ENCODE measurements around the gene SDR9C7.
"Not testable (repeated sequence)": the region's sequence is repeated elsewhere in the genome, so short reads cannot be mapped to it uniquely, and the experiment has no call there.

SDR9C7 gene

GRCh38 chr12:56909403-56909802, 24.8 kb downstream of the SDR9C7 start:
- not testable (repeated sequence) for DNase-seq

- DNase-seq = no peak
Observed at GRCh38 chr12:56908136-56908535, 26.1 kb downstream of the SDR9C7 start.

- DNase-seq = no peak
Observed at GRCh38 chr12:56905852-56906251, 28.4 kb downstream of the SDR9C7 start.

- DNase-seq = no peak
Observed at GRCh38 chr12:56903374-56903773, 30.8 kb downstream of the SDR9C7 start.

- not testable (repeated sequence) for DNase-seq
Observed at GRCh38 chr12:56901313-56901712, 32.9 kb downstream of the SDR9C7 start.

- no peak for DNase-seq
Observed at GRCh38 chr12:56900583-56900982, 33.6 kb downstream of the SDR9C7 start.

GRCh38 chr12:56898938-56899337, 35.3 kb downstream of the SDR9C7 start:
- no peak for DNase-seq

- no peak for DNase-seq
Observed at GRCh38 chr12:56897844-56898361, 36.3 kb downstream of the SDR9C7 start.

GRCh38 chr12:56896082-56896481, 38.1 kb downstream of the SDR9C7 start:
- no peak for DNase-seq

GRCh38 chr12:56894698-56895368, 39.4 kb downstream of the SDR9C7 start:
- DNase-seq = no peak

- not testable (repeated sequence) for DNase-seq
Observed at GRCh38 chr12:56891885-56892284, 42.3 kb downstream of the SDR9C7 start.

- no peak for DNase-seq
Observed at GRCh38 chr12:56886319-56886718, 47.9 kb downstream of the SDR9C7 start.

- DNase-seq = no peak
Observed at GRCh38 chr12:56885316-56885715, 48.9 kb downstream of the SDR9C7 start.

- DNase-seq = no peak
Observed at GRCh38 chr12:56884421-56884820, 49.8 kb downstream of the SDR9C7 start.

- DNase-seq = not testable (repeated sequence)
Observed at GRCh38 chr12:56882407-56882806, 51.8 kb downstream of the SDR9C7 start.

- no peak for DNase-seq
Observed at GRCh38 chr12:56880125-56880992, 53.8 kb downstream of the SDR9C7 start.

- DNase-seq = not testable (repeated sequence)
Observed at GRCh38 chr12:56879240-56880124, 54.7 kb downstream of the SDR9C7 start.

GRCh38 chr12:56878010-56878339, 56.2 kb downstream of the SDR9C7 start:
- DNase-seq = no peak

- DNase-seq = no peak
Observed at GRCh38 chr12:56877195-56878009, 56.8 kb downstream of the SDR9C7 start.

GRCh38 chr12:56874821-56875220, 59.4 kb downstream of the SDR9C7 start:
- no peak for DNase-seq

GRCh38 chr12:56873382-56873781, 60.8 kb downstream of the SDR9C7 start:
- no peak for DNase-seq

All from activated naive CD4-positive, alpha-beta T cell (primary cell).